HepG2 (cell line): ENCODE data around the gene SSBP4. TPM values are rescaled to one million over a fixed set of nuclear protein-coding genes. Genes with fewer than 3 reads are reported as not detected.
A peak's percentile ranks its signal among the peaks of the same experiment; 100 is the strongest.

Source experiments
- ATAC-seq: fragments of 200-7000 bp; cut with Tn5 transposase; 3 replicates; pipeline ENCODE4 v1.9.1; 2020; ENCODE audit warnings: mild to moderate bottlenecking, moderate library complexity
- BruUV-seq: library from RNA; stranded (reverse); fragments of 400-500 nt; replicated peaks from 2 replicates; lab custom pipeline; 2021; lab: Mats Ljungman, UMichigan
- CTCF ChIA-PET: fragments of 300-600 bp; formaldehyde crosslinking; extraction: SDS; loops from one replicate; lab custom pipeline; 2021; ENCODE audit warnings: low total read pairs, inconsistent platforms, low intra/inter-chr PET ratio; lab: Yijun Ruan, JAX
- POLR2A ChIA-PET: fragments of 350-600 bp; sonication (Branson Sonifier 250); formaldehyde crosslinking; loops from one replicate; lab custom pipeline; 2020; ENCODE audit warnings: antibody characterized with exemption, inconsistent platforms; lab: Yijun Ruan, JAX
- DNase-seq: peaks from one replicate; pipeline ENCODE4 v3.0.0-alpha.2; 2015; ENCODE audit warnings: low spot score
- FAIRE-seq: peaks from 3 replicates; lab custom pipeline; 2011; peaks lifted over from hg19 to GRCh38; lab: Jason Lieb, UNC
- H2AFZ ChIP-seq: one replicate; pipeline ENCODE4 v1.6.1; 2011; ENCODE audit warnings: low read length, inconsistent platforms
- H3K27ac ChIP-seq: fragments of 300-600 bp; 3 replicates; pipeline ENCODE4 v1.8.0; 2011; ENCODE audit warnings: mixed run types, mild to moderate bottlenecking, mixed read lengths, low read length, inconsistent platforms; ENCODE audit not compliant: insufficient read depth; ENCODE audit errors: extremely low read length
- H3K27me3 ChIP-seq, 2 experiments: fragments of 200-600 bp in 1 of 2; 2 replicates in 1 of 2; 3 replicates in 1 of 2; pipeline versions ENCODE4 v1.6.0 to v1.8.0; 2011; ENCODE audit warnings: low read length in 2 of 2, mild to moderate bottlenecking in 2 of 2, moderate library complexity in 2 of 2, inconsistent platforms in 1 of 2; ENCODE audit not compliant: insufficient read depth in 2 of 2, control insufficient read depth in 1 of 2
- H3K36me3 ChIP-seq, 2 experiments: fragments of 200-600 bp in 1 of 2; replicated peaks in 1 of 2; 2 replicates in 1 of 2; 3 replicates in 1 of 2; pipeline versions ENCODE4 v1.5.1 to v1.8.0; 2011; ENCODE audit warnings: low read length in 2 of 2, inconsistent platforms in 1 of 2; ENCODE audit not compliant: insufficient read depth in 2 of 2, control insufficient read depth in 1 of 2
- H3K4me1 ChIP-seq: 2 replicates; pipeline ENCODE4 v1.5.1; 2012; ENCODE audit warnings: low read length, inconsistent platforms; ENCODE audit not compliant: insufficient read depth
- H3K4me2 ChIP-seq: 2 replicates; pipeline ENCODE4 v1.6.0; 2011; ENCODE audit warnings: low read depth, low read length, inconsistent platforms
- H3K4me3 ChIP-seq, 3 experiments: fragments of 200-600 bp in 1 of 3; sonication (generic), shearing (Covaris generic) in 1 of 3; replicated peaks in 1 of 3; 2 replicates each; pipeline ENCODE4 v1.5.1; 2011 to 2016; ENCODE audit warnings: low read length in 3 of 3, inconsistent platforms in 2 of 3, low read depth in 2 of 3, mild to moderate bottlenecking in 2 of 3, control low read depth in 1 of 3, mixed read lengths in 1 of 3; ENCODE audit not compliant: insufficient read depth in 1 of 3
- H3K79me2 ChIP-seq: one replicate; pipeline ENCODE4 v1.6.1; 2011; ENCODE audit warnings: low read length, inconsistent platforms; ENCODE audit not compliant: insufficient read depth
- H3K9ac ChIP-seq: 2 replicates; pipeline ENCODE4 v1.6.0; 2011; ENCODE audit warnings: mild to moderate bottlenecking, low read depth, low read length, inconsistent platforms; ENCODE audit not compliant: insufficient read depth
- H3K9me3 ChIP-seq: 2 replicates; pipeline ENCODE4 v1.5.1; 2012; ENCODE audit warnings: mild to moderate bottlenecking, low read length
- H4K20me1 ChIP-seq: 2 replicates; pipeline ENCODE4 v1.6.0; 2011; ENCODE audit warnings: inconsistent platforms, mild to moderate bottlenecking, low read length, moderate library complexity; ENCODE audit not compliant: insufficient read depth
- GLI4 ChIP-seq: sonication (generic); formaldehyde crosslinking; IDR thresholded peaks from 2 replicates; pipeline ENCODE4 v1.5.1; 2020; ENCODE audit warnings: missing genetic modification reagents, mild to moderate bottlenecking, moderate library complexity, borderline replicate concordance
- GTF3A ChIP-seq: sonication (generic); formaldehyde crosslinking; conservative IDR thresholded peaks from 2 replicates; pipeline ENCODE4 v1.4.0; 2020; ENCODE audit warnings: mild to moderate bottlenecking, missing genetic modification reagents
- HMGA1 ChIP-seq: sonication (generic); formaldehyde crosslinking; conservative IDR thresholded peaks from 2 replicates; pipeline ENCODE4 v1.4.0; 2020; ENCODE audit warnings: missing genetic modification reagents
- NFE2L2 ChIP-seq: fragments of 150-350 bp; IDR thresholded peaks from 2 replicates; pipeline ENCODE4 v1.6.1; 2014; ENCODE audit warnings: low read length
- NFKBIZ ChIP-seq: IDR thresholded peaks from 2 replicates; pipeline ENCODE4 v1.6.1; 2018; ENCODE audit warnings: missing genetic modification reagents, missing compliant biosample characterization
- NFYB ChIP-seq: sonication (generic); formaldehyde crosslinking; IDR thresholded peaks from 2 replicates; pipeline ENCODE4 v1.4.0; 2020; ENCODE audit warnings: missing genetic modification reagents
- NR2F6 ChIP-seq, 2 experiments: IDR thresholded peaks; 2 replicates each; pipeline ENCODE4 v1.6.1; 2016; ENCODE audit warnings: antibody characterized with exemption in 1 of 2, mild to moderate bottlenecking in 1 of 2
- PRPF4 ChIP-seq: fragments of 200-400 bp; formaldehyde crosslinking; IDR thresholded peaks from 2 replicates; pipeline ENCODE4 v1.6.1; 2016; ENCODE audit warnings: low read length, low read depth; ENCODE audit not compliant: poor library complexity, severe bottlenecking
- SALL2 ChIP-seq: sonication (generic); formaldehyde crosslinking; IDR thresholded peaks from 2 replicates; pipeline ENCODE4 v1.8.1; 2023; ENCODE audit warnings: mild to moderate bottlenecking, missing genetic modification reagents, inconsistent platforms
- STAG1 ChIP-seq: sonication (generic); formaldehyde crosslinking; IDR thresholded peaks from 2 replicates; pipeline ENCODE4 v1.4.0; 2020; ENCODE audit warnings: missing genetic modification reagents
- TBP ChIP-seq: sonication (generic); formaldehyde crosslinking; IDR thresholded peaks from 2 replicates; pipeline ENCODE4 v1.5.0; 2020; ENCODE audit warnings: missing genetic modification reagents
- TEAD2 ChIP-seq: sonication (generic); formaldehyde crosslinking; IDR thresholded peaks from 2 replicates; pipeline ENCODE4 v1.9.0; 2021; ENCODE audit warnings: missing genetic modification reagents
- TSC22D2 ChIP-seq: sonication (generic); formaldehyde crosslinking; IDR thresholded peaks from 2 replicates; pipeline ENCODE4 v1.5.1; 2020; ENCODE audit warnings: missing genetic modification reagents, mild to moderate bottlenecking, borderline replicate concordance
- ZC3H13 ChIP-seq: sonication (generic); formaldehyde crosslinking; IDR thresholded peaks from 2 replicates; pipeline ENCODE4 v1.8.1; 2023; ENCODE audit warnings: mild to moderate bottlenecking, missing genetic modification reagents, moderate library complexity
- ZFAT ChIP-seq: sonication (generic); formaldehyde crosslinking; conservative IDR thresholded peaks from 2 replicates; pipeline ENCODE4 v1.8.1; 2023; ENCODE audit warnings: missing genetic modification reagents, inconsistent platforms
- ZNF296 ChIP-seq: sonication (generic); formaldehyde crosslinking; conservative IDR thresholded peaks from 2 replicates; pipeline ENCODE4 v1.5.0; 2020; ENCODE audit warnings: mild to moderate bottlenecking, missing genetic modification reagents
- ZNF674 ChIP-seq: sonication (generic); formaldehyde crosslinking; IDR thresholded peaks from 2 replicates; pipeline ENCODE4 v1.5.0; 2020; ENCODE audit warnings: low read depth, mild to moderate bottlenecking, missing genetic modification reagents
- ZNF703 ChIP-seq: sonication (generic); formaldehyde crosslinking; IDR thresholded peaks from 2 replicates; pipeline ENCODE4 v1.5.1; 2020; ENCODE audit warnings: missing genetic modification reagents, mild to moderate bottlenecking, moderate library complexity, borderline replicate concordance
- ZNF891 ChIP-seq: sonication (generic); formaldehyde crosslinking; IDR thresholded peaks from 2 replicates; pipeline ENCODE4 v1.5.0; 2020; ENCODE audit warnings: mild to moderate bottlenecking, missing genetic modification reagents
- WGBS: methylation state at CpG from one replicate; pipeline ENCODE4 v1.1.6; 2017; ENCODE audit warnings: low lambda C conversion rate; 5-methylcytosine and 5-hydroxymethylcytosine counted together
- in situ Hi-C: cut with HindIII; loops from 2 replicates; pipeline ENCODE4 v1.10.0; 2017; ENCODE audit warnings: low pct_unique_long_range_greater_than_20kb; ENCODE audit not compliant: extremely low pct_ligation_motif_present
- intact Hi-C: fragments of 100-400 bp; cut with micrococcal nuclease; formaldehyde crosslinking; loops from one replicate; pipeline ENCODE4 v1.10.0; 2022; ENCODE audit not compliant: unreplicated experiment
- polyA plus RNA-seq, 8 experiments: library from polyadenylated mRNA; depleted of rRNA in 3 of 8; stranded (reverse) in 7 of 8; unstranded in 1 of 8; fragments of >200 nt; fragmentation: Illumina TruSeq in 4 of 8; extraction: Trizol in 4 of 8; gene quantifications; 2 replicates each; pipeline versions ENCODE4 v1.2.1 to v1.2.3, GENCODE V29; 2011 to 2016; ENCODE audit warnings: low read depth in 4 of 8, missing spikeins in 1 of 8, mixed read lengths in 1 of 8; ENCODE audit not compliant: insufficient read depth in 1 of 8
- total RNA-seq, 5 experiments: library from RNA; depleted of rRNA; stranded (reverse); fragments of >200 nt; fragmentation: Illumina TruSeq; extraction: Trizol; gene quantifications; 2 replicates each; pipeline ENCODE4 v1.2.3, GENCODE V29; 2016; ENCODE audit warnings: low read depth in 1 of 5
- TF ChIP-seq, protein P1 (sequence below): sonication (generic); formaldehyde crosslinking; conservative IDR thresholded peaks from 2 replicates; pipeline ENCODE4 v1.5.0; 2020; ENCODE audit warnings: missing genetic modification reagents

The SSBP4 gene
- total and polyA plus RNA-seq, 2 of the 13 experiments (the other 11 are each of a cell fraction or from before 2014, with no cell fraction given) = 20.8 to 39.5 TPM

- Histone ChIP-seq H3K4me2 (peak within 1 kb of the TSS; percentile 97), H4K20me1 (peaks cover 42% of the 10 kb centered on the region), H3K79me2 (peaks cover 57% of the 10 kb centered on the region), H3K9me3 (no peaks in the 10 kb centered on the region), H3K4me3 (peak within 1 kb of the TSS; percentile 86 to 95 (median 91)), H3K4me1 (peaks cover 46% of the 10 kb centered on the region), H3K27ac (peak within 1 kb of the TSS; percentile 80), H3K9ac (peak within 1 kb of the TSS; percentile 84), H2AFZ (no peak within 1 kb of the TSS), H3K36me3 (peaks cover 4 to 24% of the 10 kb centered on the region in 2 experiments; a peak in 4 of 5 replicates), H3K27me3 (no peaks in the 10 kb centered on the region; a peak in 1 of 5 replicates)
- CTCF ChIA-PET = interaction anchor here (0.9 to 4.4 kb wide), 6 partner anchors 12 to 107 kb away, joined by 3 to 20 read pairs (median 4); no protein-coding TSS in a partner anchor
- in situ Hi-C loops (no loop called here), intact Hi-C loops (loop anchor here (2.0 to 5.0 kb wide), 2 partner anchors 25 to 39 kb away; no protein-coding TSS in a partner anchor)
- POLR2A ChIA-PET = interaction anchor here (0.6 to 14.3 kb wide), 30 partner anchors 8 to 1892 kb away, joined by 3 to 514 read pairs (median 7); partner anchors contain the start of genes IQCN, JUND, LSM4 and PGPEP1
- peak; percentile 81 for ATAC-seq
- WGBS = 2% methylated on average over 25 of the region's 33 CpGs
- FAIRE-seq = peak; percentile 60
- BruUV-seq = no TSS peak
- peak; percentile 95 for DNase-seq
- TF ChIP-seq TBP (CRISPR knock-in tag) (peak; percentile 98; the same call in 1 of the 2 replicates), STAG1 (CRISPR knock-in tag) (peak; percentile 70), TEAD2 (CRISPR knock-in tag) (peak; percentile 87; the same call in 1 of the 2 replicates), TSC22D2 (CRISPR knock-in tag) (peak; percentile 64; the same call in 1 of the 2 replicates), ZNF674 (CRISPR knock-in tag) (no peak), ZNF891 (no peak), ZNF703 (CRISPR knock-in tag) (no peak; the same call in 1 of the 2 replicates), PRPF4 (no peak), HMGA1 (CRISPR knock-in tag) (no peak), ZNF296 (no peak), ZC3H13 (peak; percentile 97), NFKBIZ (CRISPR knock-in tag) (peak; percentile 86), ZFAT (CRISPR knock-in tag) (0 out of 2 replicates have a peak, but pooled peaks have one; percentile 56), GLI4 (no peak), NFYB (no peak; the same call in 1 of the 2 replicates), SALL2 (CRISPR knock-in tag) (peak; percentile 98), GTF3A (CRISPR knock-in tag) (0 out of 2 replicates have a peak, but pooled peaks have one; percentile 63), NR2F6 (IDR thresholded peaks at IDR 0.05) (peak; percentile 88), NR2F6 (CRISPR knock-in tag; IDR thresholded peaks at IDR 0.05) (peak; percentile 78), NFE2L2 (no peak)
- TF ChIP-seq, protein P1, sequence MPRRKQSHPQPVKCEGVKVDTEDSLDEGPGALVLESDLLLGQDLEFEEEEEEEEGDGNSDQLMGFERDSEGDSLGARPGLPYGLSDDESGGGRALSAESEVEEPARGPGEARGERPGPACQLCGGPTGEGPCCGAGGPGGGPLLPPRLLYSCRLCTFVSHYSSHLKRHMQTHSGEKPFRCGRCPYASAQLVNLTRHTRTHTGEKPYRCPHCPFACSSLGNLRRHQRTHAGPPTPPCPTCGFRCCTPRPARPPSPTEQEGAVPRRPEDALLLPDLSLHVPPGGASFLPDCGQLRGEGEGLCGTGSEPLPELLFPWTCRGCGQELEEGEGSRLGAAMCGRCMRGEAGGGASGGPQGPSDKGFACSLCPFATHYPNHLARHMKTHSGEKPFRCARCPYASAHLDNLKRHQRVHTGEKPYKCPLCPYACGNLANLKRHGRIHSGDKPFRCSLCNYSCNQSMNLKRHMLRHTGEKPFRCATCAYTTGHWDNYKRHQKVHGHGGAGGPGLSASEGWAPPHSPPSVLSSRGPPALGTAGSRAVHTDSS (CRISPR knock-in tag) = peak; percentile 95; the same call in 1 of the 2 replicates
Observed at GRCh38 chr19:18385675-18386542, 33.3 kb upstream of the SSBP4 start, which contains the start of gene GDF15. Gene GDF15 (plus strand): TSS chr19:18386158. CDS start chr19:18386190, 32 bp downstream.
